ENCODE data around the gene WTIP.
"Not testable (repeated sequence)": the region's sequence is repeated elsewhere in the genome, so short reads cannot be mapped to it uniquely, and the experiment has no call there.

GRCh38 chr19:34510904-34511303 lies 29.3 kb downstream of the WTIP start:
- not testable (repeated sequence) for TF ChIP-seq CTCF (IDR thresholded peaks at IDR 0.05; ENCODE audit: insufficient read depth, low read length, poor library complexity, severe bottlenecking); EZH2phosphoT487 (conservative IDR thresholded peaks at IDR 0.05; ENCODE audit: low read length)

All from SU-DHL-6 (cell line).